Skin epidermis (tissue), 12 donors: ENCODE data around the gene NDC1.
"Not testable (repeated sequence)": the region's sequence is repeated elsewhere in the genome, so short reads cannot be mapped to it uniquely, and the experiment has no call there.

Experiments
- H3K27ac ChIP-seq, 21 experiments: fragments of 200-600 bp; sonication (generic) in 11 of 21; one replicate each; pipeline ENCODE4 v1.5.0; 2020; ENCODE audit warnings: mild to moderate bottlenecking in 3 of 21, inconsistent platforms in 2 of 21, moderate library complexity in 2 of 21
- H3K4me3 ChIP-seq, 7 experiments: fragments of 200-600 bp; sonication (generic) in 2 of 7; one replicate each; pipeline ENCODE4 v1.5.0; 2020; ENCODE audit warnings: inconsistent platforms in 2 of 7, mild to moderate bottlenecking in 2 of 7, moderate library complexity in 1 of 7

Gene NDC1, protein sequence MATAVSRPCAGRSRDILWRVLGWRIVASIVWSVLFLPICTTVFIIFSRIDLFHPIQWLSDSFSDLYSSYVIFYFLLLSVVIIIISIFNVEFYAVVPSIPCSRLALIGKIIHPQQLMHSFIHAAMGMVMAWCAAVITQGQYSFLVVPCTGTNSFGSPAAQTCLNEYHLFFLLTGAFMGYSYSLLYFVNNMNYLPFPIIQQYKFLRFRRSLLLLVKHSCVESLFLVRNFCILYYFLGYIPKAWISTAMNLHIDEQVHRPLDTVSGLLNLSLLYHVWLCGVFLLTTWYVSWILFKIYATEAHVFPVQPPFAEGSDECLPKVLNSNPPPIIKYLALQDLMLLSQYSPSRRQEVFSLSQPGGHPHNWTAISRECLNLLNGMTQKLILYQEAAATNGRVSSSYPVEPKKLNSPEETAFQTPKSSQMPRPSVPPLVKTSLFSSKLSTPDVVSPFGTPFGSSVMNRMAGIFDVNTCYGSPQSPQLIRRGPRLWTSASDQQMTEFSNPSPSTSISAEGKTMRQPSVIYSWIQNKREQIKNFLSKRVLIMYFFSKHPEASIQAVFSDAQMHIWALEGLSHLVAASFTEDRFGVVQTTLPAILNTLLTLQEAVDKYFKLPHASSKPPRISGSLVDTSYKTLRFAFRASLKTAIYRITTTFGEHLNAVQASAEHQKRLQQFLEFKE

DNA sequence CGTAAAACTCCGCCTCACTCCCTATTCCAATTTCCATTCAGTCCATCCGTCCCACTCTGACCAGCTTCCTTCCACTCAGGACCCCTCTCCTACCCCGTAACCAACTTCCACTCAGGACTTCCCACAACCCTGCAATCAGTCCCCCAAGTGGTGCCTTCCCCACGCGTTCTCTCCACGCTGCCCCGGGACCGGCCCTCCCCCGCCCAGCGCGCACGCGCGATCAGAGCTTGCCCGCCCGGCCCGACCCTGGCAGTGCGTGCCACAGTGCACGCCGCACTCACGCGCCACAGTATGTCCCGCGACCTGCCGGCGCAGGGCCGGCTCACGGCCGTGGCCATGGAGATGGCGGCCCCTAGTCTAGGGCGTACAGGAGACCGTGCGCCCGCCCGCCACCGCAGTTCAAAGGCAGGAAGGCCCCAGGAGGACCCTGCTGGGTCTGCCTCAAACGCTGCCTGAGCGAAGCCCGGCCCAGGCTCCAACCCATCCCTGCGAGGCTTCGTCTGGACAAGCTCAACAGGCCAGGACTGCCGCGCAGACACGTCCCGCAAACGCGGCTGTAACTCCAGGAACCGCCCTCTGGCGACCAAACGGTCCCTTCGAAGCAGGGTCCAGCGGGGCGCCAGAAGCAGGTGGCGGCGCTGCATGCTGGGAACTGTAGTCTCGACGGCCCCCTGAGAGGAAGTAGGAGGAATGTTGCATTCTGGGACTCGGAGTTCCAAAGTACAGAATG lies at the start of gene NDC1:
NDC1 (minus strand) TSS at position 373 of the 730 bp plus-strand sequence; CDS start at position 338, 35 bp downstream.
- peak within 1 kb of the TSS; percentile 66 to 99 (median 86) for H3K4me3 ChIP-seq

DNA sequence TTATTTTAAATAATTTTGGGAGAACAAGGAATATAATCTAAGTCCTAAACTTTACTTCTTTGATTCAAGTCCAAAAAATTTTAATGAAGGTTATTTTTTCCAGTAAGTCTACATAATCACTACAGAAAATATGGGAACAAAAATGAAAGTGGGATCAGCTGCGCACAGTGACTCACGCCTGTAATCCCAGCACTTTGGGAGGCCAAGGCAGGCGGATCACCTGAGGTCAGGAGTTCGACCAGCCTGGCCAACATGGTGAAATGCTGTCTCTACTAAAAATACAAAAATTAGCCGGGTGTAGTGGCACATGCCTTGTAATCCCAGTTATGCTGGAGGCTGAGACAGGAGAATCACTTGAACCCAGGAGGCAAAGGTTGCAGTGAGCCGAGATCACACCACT lies 45.5 kb upstream of the NDC1 start:
- H3K27ac ChIP-seq, H3K4me3 ChIP-seq: not testable (repeated sequence)

More for the DNA sequence above, at the start of gene NDC1:
- peak within 1 kb of the TSS; percentile 86 to 99 (median 97) for H3K27ac ChIP-seq

DNA sequence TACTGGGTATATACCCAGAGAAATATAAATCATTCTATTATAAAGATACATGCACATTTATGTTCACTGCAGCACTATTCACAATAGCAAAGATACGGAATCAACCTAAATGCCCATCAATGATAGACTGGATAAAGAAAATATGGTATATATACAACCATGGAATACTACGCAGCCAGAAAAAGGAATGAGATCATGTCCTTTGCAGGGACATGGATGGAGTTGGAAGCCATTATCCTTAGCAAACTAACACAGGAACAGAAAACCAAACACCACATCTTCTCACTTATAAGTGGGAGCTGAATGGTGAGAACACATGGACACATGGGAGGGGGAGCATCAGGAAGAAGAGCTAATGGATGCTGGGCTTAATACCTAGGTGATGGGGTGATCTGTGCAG lies 43.8 kb upstream of the NDC1 start:
- H3K27ac ChIP-seq, H3K4me3 ChIP-seq: not testable (repeated sequence)

DNA sequence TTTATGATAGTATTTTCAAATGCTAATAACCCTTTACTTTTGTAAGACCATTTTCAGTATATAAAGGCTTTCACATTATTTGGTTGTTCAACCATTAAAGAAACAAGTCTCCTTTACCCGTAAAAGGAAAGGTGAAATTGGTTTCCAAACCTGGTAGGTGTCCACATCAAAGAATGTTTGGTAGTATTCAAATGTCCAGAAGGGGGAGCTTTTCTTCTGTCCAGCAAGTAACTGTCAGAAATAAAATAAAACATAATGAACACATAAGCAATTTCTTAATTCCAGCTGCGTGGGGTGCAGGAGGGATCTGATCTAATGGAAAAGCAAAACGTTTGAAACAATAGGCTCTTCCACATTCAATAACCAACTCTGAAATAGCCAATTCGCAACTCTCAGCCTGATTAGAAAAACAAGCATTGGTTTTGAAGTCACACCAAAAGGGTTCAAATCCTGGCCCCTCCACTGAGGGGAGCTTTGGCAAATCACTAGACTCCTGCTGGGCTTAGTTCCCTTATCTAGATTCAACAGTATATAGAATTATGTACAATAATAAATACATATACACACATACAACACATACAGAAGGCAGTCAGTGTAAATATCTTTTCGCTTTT lies 40.5 kb upstream of the NDC1 start:
- no peak overlapping the region for H3K27ac ChIP-seq
- H3K4me3 ChIP-seq = no peak overlapping the region

DNA sequence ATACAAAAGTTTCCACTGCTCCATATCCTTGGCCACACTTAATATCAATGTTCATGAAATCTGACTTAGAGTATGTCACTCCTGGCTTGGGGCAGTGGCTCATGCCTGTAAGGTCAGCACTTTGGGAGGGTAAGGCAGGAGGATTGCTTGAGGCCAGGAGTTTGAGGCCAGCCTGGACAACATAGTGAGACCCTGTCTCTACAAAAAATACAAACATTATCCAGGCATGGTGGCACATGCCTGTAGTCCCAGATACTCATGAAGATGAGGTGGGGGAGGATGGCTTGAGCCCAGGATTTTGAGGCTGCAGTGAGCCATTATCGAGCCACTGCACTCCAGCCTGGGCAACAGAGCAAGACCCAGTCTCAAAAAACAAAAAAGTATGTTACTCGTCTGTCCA lies 37.1 kb upstream of the NDC1 start:
- H3K27ac ChIP-seq, H3K4me3 ChIP-seq: not testable (repeated sequence)

DNA sequence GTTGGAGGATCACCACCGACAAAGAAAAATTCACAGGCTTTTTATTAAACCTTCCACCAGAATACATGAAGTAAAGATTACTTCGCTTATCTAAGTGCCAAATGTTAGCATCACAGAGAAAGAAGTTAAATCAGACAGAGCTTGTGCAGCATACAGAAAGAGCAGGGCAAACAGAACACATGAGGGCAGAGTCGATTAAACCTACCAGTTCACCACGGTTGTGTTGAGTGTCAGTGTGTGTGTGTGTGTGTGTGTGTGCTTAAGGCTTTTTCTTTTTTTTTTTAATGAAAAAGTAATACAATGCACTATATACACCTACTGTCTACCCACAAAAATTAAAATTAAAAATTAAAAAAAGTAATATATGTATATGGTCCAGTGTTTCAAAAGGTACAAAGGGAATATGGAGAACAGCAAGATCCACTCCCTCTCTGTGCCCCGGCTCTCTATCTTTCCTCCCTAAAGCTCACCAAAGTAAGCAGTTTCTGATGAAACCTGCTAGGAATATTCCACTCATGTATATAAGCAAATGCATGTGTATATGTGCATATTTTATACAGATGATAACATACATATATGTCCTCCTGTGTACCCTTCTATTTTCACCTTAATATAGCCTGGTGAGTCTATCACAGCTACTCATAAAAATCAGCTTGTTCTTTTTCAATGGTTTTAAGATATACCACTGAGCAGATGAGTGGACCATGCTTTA lies 33.8 kb upstream of the NDC1 start:
- Histone ChIP-seq H3K27ac (no peak overlapping the region), H3K4me3 (no peak overlapping the region)

DNA sequence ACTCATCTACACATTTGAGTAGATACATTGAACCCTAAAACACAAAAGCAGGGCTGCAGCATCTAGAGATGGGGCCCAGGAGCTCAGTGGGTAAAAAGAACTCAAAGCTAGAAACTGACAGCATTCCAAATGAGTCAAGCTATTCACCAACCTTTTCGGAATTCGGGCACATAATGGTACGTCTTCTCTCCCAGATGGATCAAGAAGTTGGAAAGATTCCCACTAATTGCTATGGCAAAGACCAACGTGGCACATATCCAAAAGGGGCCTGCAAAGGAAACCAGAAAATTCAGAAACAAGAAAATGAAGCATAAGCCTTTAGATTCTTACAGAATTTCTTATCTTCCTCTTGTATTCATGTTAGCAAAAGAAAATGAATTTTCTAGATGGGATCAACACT lies 33.1 kb upstream of the NDC1 start:
- Histone ChIP-seq H3K27ac (no peak overlapping the region), H3K4me3 (no peak overlapping the region)

DNA sequence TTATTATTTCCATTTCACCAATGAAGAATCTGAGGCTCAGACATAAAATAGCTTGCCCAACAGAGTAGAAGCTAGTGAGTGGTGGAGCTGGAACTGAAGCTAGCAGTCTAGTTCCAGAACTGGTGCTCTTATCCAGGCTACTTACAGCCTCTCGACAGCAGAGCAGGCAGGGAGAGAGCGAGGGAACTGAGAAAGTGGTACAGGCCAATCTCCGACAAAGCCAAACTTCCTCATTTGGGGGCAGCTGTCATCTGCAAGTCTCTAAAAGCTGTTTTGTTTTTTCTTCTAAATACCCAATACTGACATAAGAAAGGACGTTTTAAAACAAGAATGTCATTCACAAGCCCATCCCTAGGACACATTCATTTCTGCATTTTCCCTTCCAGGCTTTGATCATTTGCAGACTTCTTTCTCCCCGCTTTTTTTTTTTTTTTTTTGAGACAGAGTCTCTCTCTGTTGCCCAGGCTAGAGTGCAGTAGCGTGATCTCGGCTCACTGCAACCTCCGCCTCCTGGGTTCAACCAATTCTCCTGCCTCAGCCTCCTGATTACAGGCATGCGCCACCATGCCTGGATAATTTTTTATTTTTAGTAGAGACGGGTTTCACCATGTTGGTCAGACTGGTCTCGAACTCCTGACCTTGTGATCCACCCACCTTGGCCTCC lies 31.5 kb upstream of the NDC1 start:
- H3K4me3 ChIP-seq = no peak overlapping the region
- no peak overlapping the region for H3K27ac ChIP-seq

DNA sequence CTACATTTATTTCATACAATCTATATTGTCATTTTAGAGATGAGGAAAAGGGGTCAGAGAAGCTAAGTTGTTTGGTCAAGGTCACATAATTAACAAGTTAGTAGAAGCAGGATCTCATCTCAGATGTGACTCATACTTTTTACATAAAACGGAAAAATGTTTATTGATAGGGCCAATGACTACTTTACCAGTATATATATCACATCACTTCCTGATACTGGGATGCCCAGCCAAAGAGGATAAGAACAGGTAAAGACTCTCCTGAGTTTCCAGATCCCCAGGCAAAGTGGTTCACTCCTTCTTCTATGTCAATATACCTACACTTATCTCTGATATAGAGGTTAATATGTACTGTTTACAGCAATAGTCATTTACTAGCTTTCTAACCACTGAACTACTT lies 30.5 kb upstream of the NDC1 start:
- no peak overlapping the region for H3K27ac ChIP-seq
- H3K4me3 ChIP-seq = no peak overlapping the region

DNA sequence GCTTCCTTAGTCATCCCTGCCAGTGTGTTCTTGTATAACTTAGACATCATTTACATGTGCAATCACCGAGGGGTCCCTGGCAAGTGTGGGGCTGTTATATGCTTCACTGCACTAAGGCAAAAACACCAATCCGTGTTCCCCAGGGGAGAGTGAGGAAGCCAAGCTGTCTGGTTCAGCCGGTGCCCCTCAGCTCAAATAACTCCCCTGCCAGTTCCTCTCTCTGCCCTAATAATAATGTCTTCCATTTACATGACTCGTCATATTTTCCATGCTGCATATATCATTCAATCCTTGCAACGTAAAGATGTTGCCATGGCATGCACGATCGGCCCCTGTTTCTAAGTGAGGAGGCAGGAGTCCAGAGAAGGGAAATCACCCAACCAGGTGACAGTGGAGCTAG lies 24.4 kb upstream of the NDC1 start:
- Histone ChIP-seq H3K27ac (no peak overlapping the region), H3K4me3 (no peak overlapping the region)

DNA sequence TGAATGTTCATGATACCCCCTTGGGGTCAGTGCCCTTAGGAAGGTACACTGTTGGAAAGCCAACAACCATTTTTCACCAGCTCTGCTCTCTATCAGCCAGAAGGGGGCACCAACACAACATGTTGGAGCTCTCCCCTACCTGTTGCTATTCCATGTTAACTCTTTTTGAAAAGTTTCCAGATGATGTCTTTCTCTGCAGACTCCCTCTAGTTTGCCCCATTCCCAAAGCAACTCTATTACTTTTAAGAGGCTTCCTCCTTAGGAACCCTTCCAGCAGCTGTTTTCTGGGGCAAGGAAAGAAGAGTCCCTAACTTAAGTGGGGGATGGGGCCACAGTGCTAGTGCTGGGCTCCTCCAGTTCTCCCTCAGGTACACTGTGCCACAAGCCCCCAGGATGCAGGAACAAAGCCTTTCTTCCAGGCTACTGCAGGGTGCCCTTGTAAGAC lies 22.9 kb upstream of the NDC1 start:
- no peak overlapping the region for H3K4me3 ChIP-seq
- no peak overlapping the region for H3K27ac ChIP-seq

DNA sequence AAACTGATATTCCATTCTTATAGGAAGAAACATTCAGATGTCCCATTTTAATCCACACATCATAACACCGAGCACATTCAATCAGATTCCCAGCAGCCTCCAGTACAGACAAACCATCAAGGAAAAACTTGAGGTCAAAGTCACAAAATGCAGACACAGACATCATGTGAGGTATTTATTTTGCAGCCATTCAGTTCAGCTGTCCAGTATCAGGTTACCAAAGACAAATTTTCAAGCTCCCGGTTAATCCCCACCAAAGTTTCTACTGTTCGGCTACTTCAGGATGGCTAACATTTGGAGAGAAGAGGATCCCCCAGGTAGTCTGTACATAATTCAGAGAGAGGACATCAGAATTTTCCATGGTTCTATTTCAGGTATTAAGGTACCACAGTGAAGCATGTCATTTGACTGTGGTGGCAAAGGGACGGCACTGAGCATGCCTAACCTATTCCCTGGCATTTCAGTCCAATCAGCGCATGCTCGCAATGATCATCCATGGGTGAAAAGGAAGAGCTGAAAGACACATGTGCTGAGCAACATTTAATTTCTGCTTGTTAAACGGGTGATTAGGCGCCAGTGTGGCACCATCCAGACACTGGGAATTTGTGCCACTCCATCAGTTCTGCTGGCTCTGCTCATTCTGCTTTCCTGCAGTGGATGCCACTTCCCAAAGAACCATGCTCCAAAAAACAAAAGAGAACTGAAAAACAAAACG lies 13.6 kb upstream of the NDC1 start:
- Histone ChIP-seq H3K4me3 (no peak overlapping the region), H3K27ac (no peak overlapping the region)

DNA sequence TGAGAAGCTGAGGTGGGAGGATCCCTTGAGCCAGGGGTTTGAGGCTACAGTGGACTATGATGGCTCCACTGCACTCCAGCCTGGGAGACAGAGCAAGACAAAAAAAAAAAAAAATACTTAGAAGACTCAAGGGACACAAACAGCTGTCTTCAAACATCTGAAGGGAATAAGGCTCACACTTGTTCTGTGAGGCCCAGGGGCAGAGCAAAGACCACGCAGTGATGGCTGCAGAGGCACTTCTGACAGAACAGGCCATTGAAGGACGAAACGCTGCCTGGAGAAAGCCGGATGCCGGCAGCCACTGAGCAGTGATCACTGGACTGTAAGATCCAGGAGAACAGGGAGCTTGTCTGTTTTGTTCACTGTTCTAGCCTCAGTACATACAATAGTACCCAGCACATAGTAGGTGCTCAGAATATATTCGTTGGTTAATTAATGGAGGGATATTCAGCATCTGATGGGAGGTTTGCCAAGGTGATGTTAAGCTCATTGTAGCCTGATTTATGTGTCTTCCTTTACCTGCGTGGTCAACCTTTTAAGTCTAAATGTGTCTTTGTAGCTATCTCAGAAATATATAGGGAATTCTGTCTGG lies 12.1 kb upstream of the NDC1 start:
- no peak overlapping the region for H3K27ac ChIP-seq
- no peak overlapping the region for H3K4me3 ChIP-seq

DNA sequence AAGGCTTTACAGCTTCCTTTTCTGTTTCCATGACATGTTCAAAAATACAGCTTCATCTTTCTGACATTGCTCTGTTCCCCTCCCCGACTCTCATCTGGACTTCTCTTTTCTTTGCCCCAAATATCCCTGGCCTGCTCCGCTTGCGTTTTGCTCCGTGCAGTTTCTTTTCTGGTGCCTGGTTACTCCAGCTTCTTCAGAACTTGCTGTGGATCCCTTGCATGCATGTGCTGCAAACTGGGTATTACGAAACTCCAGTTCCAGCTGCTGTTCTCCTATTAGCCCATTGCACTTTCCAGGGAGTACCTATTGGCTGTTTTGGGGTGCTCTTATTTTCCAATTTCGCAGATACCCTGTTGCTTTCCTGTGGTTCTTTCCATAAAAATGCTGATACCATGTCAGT lies 9.9 kb upstream of the NDC1 start:
- no peak overlapping the region for H3K4me3 ChIP-seq
- H3K27ac ChIP-seq = no peak overlapping the region

DNA sequence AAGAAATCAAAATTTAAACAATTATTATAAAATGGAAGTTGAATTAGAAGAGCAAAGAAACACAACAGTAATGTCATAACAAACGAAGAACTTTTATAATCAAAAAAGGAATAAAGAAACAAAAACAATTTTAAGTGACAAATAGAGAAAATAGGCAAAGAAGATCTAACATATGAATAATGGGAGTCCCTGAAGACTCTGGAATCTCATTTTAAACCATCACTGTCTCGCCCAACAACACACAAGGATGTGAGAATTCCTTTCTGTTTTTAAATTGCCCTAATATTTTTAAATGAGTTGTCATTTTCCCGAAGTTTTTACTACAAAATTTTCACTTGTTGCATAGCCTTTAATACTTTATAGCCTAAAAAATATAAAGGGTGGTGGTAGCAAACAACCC lies 4.3 kb upstream of the NDC1 start:
- Histone ChIP-seq H3K4me3 (no peak overlapping the region), H3K27ac (no peak overlapping the region)

DNA sequence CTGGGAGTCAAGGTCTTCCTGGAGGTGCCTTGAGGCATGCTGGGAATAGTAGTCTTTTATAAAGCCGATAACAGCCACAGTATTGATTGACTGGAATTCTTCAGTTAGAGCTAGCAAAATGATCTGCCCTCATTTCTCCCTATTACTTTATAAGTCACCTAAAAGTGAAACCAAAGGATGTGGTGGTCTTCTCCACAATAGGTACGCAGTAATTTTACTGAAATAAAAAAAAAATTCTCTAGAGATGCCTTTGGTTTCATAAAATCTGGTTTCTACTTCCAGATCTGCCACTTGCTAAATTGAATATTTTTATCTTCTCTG lies 518 bp upstream of the NDC1 start:
- H3K4me3 ChIP-seq = peak overlapping the region; percentile 66 to 99 (median 86)
- H3K27ac ChIP-seq = peak overlapping the region in 17 of 21 experiments; percentile 92 to 99 (median 98)

DNA sequence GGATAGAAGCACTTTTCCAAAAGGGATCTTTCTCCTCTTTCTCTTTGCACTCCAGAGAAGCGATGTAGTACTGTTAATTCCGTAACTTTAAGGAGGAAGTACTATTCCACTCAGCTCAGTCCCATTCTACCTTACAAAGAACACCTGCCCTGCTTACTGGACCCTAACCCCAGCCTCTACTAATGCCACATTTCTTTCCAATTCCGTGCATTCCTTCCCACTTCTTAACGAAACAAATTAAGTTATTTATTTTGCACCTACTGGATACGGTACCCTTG lies 511 bp downstream of the NDC1 start:
- peak overlapping the region; percentile 66 to 99 (median 86) for H3K4me3 ChIP-seq

DNA sequence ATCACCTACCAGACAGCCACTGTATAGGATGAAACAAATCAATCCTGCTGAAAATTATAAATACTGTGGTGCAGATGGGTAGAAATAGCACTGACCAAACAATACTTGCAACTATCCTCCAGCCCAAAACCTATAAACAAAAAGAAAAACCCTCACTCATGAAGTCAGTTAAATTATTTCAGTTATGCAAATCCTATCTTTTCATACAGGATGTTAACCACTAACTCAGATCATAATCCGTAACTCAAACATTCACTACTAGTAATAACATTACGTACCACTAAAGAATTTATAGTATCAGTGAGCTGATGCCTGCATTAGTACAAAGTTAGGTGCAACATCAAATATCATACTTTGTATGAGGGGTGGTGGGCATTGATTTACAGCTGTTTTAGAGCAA lies 2.6 kb downstream of the NDC1 start:
- Histone ChIP-seq H3K27ac (no peak overlapping the region), H3K4me3 (no peak overlapping the region)

More for the DNA sequence above, 511 bp downstream of the NDC1 start:
- H3K27ac ChIP-seq = peak overlapping the region in 20 of 21 experiments; percentile 86 to 99 (median 97)
